ENCODE measurements around the gene GLYR1.

GLYR1 gene

DNA sequence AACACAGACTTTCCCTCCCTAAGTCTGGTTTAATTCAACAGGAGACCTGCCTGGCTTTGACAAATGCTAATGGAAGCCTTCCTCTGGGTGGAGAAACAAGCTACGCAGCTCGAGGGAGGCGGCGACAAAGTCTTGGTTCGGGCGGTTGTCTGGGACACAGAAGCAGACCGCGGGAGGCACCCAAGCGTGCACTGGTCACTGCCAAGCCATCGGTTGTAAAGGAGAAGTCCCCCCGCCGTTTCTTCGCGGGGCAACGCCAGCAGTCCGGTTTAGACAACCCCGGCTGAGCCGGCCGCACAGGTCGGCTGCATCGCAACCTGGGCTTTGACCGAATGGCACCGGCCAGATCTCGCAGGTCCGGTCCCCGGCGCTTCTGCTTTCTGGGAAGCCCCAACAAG lies 586 bp downstream of the GLYR1 start:
- peak; percentile 26 for DNase-seq

DNA sequence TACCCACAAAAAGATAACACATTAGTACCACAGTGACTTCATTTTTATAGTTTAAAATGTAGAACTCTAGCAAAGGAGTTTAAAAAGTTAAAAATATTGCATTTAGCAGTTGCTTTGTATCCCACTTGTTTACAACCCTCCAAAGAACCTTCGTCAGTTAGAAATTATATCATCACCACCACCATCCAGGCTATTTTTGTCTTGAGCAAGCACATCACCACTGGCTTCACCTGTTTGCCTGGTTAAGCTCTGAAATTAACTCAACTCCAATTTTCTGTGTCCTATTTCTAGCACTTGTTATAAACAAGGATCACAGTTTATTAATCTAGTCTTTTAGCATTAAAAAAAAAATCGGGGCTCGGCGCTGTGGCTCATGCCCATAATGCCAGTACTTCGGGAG lies 6.1 kb downstream of the GLYR1 start:
- no peak for DNase-seq

DNA sequence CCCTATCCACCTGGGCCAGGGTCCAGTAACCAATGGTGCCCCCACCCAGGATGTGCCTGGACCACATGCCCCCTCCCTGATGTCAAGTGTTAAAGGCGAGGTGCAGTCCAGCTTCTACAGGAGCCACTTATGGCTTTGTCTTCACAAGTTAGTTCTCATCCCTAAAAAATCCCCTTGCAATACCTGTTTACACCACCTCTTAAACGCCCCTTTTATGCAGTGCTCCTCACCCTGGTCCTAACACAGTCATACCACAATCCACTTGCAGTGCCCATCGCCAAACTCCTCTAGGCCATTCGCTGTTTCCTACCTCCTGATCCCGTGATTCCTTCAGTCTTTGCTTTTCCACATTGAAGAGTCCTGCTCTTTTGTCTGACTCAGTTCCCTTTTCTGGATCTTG lies 7.1 kb downstream of the GLYR1 start:
- DNase-seq, result no peak

DNA sequence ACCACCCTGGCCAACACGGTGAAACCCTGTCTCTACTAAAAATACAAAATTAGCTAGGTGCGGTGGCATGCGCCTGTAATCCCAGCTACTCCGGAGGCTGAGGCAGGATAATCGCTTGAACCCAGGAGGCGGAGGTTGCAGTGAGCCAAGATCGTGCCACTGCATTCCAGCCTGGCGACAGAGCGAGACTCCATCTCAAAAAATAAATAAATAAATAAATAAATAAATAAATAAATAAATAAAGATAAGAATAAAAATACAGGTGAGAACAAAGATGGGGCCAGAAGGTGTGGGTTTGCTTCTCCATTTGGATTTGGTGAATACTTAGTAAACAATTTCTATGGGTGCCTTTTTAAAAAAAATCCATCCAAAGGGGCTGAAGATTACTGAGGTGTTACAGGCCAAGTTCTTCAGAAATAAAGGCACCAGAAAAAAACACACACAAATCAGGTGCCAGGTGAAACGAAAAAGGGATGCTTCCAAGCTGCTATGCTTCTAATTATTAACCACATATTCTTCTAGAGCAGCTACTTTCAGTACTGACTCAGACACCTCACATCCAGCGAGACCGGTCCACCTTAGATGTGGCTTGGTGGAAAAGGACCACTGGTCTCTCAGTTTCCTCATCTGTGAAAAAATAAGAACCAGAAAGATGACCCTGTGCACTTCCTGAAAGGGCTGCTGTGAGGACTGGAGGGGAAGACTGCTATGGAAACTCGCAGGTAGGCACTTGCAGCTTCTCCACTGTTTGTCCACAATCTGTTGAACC lies 9.2 kb downstream of the GLYR1 start:
- DNase-seq, result no peak

DNA sequence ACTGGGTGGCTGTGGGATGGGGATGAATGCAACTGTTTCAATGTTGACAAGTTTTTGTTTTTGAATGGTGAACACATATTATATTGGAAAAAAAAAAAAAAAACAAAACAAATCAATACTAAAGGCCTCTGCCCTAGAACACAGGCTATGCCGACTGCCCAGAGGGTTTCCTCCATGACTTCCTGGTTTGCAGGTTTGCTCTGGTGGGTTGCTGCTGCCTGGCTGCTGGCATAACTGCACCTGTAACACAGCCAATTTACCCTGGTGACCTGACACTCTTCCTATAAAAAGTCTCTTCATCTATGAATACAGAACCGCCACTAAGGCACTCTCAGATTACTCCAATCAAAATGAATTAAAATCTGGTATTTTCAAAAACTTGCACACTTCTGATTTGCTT lies 10.4 kb downstream of the GLYR1 start:
- DNase-seq, result no peak

DNA sequence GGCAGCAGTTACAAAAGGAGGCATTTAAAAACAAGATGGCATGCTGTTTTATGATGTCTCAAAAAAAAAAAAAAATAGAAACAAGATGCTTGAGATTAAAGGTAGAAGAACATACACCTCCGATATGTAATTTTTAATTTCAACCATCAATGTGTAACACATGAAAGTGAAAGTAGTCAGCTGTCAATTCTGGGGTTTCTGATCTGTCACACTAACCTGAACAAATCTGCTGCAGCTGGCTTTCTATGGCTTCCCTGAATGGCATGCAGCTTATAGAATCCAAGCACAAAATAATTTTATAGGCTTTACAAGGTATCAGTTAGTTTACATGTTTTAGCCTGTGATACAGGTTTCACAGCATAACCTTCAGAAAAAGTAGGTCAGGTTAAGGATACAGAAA lies 13.5 kb downstream of the GLYR1 start:
- DNase-seq, result no peak

DNA sequence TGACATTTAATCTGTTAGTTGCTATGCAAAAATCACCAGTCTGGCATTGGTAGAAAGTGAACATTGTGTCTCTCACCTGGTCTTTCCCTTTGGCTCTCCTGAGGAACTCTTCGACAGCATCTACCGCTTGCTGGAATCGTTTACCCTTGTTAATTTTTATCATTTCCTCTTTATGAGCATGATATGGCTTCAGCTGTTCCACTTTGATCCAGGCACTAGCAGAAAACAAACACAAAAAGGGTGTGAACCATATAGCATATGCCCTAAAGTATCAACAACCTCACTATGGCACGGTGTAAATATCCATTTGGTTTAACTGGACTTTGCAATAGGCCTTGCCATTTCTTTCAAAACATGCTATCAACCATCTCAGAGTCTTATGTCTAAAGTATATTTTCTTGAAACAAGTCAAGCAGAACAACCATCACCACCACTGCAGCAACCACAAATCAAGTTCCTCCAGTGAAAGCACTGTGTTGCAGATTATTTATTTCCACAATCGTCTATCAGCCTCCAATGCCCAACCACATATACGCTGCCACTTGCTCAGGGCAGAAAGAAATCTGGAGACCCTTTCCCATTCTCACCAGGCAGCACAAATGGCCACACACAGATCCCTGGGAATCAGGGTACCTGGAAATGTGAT lies 14.3 kb downstream of the GLYR1 start:
- no peak for DNase-seq

DNA sequence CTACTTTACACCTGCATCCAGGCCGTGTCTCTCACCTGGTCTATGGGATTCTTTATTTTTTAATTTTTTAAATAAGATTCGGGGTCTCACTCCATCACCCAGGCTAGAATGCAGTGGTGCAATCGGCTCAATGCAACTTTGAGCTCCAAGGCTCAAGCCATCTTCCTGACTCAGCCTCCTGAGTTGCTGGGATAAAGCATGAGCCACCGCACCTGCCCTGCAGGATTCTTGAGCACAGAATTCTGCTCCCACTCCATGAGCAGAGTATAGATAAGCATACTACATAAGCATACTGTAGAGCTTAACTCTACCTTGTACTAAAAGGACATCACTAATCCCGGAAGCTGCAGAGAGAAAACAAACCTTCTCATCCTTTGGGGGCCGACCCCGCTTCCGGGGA lies 15.5 kb downstream of the GLYR1 start:
- no peak for DNase-seq

DNA sequence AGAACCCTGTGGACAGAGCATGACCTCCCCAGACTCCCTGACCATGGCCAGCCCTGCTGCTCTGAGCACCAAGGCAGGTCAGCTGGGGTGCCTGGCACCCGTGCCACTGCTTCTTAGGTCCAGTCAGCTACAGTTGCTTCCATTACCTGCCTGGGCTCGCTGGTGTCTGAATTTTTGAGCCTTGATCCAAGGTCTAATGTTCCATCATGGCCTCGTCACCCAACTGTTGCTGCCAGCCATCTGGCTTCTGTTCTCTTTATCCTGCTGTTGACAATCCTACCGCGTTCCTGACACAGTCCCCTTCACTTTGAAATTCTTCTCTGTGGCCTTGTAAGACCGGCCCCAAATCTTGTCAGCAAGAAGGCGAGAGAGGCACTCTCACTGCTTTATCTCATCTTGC lies 16.7 kb downstream of the GLYR1 start:
- DNase-seq, result no peak

DNA sequence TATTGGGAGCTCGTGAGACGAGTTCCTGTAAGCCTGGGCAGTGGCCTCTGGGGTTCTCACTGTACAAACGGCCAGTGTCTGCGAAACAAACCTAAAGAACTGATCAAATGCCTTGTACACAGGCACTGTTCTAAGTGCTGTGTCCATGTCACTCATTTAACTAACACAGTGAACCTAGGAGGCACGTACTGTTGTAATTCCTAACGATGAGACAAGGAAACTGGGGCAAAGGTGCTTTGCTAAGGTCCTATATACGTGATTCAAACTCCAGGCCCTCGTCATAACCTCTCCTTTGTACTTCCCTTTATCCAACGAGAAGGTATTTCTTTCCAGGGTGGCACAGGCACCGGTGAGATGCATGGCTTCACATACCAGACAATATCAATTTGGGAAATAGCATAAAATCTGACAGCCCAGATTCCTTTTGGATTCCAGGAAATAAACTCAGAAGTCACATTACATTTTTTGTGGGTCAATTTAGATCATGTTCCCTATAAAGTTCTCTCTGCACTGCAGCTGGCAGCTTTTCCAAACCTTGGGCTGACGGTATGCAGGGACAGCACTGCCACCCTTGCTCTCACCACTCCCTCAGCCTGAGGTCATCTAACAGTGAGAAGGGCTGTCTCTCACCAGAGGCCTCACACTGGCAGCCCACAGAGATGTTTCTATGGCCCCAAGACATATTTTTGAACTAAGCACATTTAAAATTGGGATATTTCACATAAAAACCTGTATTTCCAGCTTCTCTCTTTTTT lies 18.3 kb downstream of the GLYR1 start:
- no peak for DNase-seq

DNA sequence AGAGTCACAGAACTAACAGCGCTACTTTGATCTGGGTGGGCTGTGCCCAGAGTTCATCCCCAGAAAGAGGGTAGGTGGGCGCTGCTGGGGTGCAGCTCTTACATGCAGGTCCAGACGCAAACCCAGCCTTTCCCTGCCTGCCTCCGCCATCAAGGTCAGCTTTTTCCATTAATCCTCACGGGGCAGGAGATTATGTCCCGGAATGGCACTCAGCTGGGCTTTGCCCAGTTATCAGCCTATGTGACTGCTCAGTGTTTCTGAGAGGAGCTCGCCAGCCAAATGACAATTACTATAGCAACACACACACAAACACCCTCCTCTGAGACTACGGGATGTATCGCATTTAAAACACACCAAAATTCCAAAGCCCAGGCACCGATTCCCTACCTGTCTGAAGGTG lies 20.1 kb downstream of the GLYR1 start:
- DNase-seq, result no peak

DNA sequence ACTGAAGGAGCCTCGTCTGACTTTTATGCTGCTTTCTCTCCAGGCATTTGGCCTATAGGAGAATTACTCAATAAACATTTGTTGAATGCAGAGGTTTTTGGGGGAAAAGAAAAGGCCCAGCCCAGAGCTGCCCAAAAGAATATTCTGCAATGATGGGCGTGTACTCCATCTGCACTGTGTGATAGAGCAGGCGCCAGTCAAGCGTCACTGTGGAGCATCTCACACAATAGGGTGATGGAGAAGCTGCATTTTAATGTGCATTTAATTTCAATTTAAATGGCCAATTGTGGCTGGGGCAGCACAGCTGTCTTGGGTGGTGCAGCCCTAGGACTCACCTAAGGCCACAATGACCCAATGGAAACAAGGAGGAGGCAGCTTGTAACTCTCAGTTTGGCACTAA lies 20.6 kb downstream of the GLYR1 start:
- no peak for DNase-seq

DNA sequence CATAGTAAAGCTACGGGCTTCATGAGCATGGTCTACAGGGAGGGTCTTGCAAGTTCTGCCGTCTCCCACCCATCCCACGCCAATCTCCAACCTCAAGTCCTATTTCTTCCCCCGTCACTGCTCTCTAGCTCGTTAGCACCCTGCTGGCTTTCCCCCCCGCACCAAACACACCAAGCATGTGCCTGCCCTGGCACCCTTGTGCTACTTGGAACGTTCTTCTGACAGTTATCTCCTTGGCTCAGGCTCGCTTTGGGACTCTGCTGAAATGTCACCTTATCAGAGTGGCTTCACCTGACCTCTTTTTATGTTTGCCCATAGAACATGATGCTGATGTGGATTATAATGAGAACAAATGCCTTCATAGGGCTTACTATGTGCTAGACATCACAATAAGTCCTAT lies 21.9 kb downstream of the GLYR1 start:
- no peak for DNase-seq

DNA sequence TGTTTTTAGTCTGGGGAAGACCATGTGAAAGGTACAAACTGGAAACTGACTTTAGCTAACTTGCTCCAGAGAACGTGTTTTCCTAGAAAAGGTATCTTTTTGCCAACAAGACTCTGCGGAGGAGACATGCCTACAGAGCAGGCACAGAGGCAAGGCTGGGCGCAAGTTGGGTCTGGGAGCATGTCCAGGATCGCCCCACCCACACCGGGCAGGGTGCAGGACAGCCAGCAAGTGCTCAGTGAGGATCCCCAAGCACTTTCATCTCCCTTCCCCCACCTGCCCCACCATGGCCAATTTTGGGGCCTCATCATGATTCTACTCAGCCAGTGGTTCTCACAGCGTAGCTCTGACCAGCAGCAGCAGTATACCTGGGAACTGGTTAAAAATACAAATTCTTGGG lies 26.4 kb downstream of the GLYR1 start:
- no peak for DNase-seq

DNA sequence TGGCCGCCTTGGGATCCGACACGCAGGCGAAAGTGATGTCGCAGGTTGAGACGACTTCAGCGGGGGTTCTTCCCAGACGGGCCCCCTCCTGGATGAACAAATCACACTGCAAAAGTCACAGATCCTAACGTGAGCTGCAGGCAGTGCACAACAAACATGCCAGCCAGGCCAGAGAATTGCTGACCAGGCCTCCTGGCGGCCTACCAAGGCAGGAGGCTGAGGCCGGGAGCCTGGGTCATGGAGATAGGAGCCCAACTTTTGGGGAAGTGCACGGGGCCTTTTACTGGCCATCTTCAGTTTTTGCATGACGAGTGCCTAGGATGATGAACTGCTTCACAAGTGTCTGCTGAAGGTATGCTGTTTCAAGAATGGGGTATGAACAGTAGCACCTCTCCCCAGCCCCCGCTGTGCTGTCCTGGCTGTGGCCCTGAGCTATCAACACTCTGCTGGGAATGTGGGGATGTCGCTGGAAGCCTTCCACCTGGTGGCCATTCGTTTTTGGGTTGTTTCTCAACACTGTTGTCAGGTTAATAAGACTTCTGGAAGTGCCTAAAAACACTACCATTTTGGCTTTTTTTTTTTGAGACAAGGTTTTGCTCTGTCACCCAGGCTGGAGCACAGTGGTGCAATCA lies 32.4 kb downstream of the GLYR1 start:
- no peak for DNase-seq

DNA sequence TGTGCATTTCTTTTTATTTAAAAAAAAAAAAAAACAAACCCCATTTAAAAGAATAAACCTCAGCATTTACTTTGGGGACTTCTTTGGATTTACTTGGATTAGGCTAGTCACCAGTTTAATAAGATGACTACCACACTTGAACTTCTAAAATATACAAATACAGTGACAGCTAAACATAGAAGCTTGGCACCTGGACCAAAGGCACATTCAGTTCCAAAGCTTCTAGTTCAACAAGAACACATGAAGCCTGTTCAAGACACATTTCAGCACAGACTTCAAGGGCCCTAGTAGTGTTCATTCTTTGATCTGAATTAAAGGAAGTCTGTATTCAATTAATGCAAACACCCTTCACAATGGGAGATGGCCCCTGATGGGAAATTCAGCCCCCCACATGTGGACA lies 33.0 kb downstream of the GLYR1 start:
- no peak for DNase-seq

DNA sequence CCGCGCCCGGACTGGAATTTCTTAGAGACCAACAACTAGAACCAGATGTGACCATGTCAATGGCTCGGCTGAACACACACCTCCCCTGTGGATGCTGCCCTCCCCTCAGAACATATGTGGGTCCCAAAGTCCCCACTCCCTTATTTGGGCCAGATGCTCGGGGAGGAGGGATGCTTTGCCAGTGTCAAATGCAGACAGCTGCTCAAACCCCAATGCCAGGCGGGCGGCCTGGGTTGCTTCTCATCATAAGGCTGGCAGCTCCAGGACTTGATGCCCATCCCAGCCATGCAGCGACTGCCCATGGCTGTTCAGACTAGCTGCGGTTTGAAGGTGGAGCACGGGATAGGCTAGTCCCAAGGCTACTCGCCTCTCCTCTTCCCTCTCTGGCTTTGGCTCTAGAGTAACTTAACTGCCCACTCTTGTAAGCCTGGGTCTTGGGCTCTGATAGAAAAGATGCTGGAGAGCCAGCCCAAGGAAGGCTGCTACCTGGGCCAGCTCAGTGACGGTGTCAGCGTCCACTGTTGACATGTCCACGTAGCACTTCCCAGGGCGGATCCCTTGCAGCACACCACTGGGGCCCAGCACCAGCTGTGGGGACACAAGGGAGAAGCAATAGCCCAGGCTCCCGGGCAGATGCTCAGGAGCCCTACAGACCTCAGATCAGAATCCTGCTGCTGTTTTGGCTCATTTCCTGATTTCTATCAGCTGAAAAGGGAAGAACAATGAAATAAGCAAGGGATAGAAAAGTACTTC lies 33.7 kb downstream of the GLYR1 start:
- no peak for DNase-seq

DNA sequence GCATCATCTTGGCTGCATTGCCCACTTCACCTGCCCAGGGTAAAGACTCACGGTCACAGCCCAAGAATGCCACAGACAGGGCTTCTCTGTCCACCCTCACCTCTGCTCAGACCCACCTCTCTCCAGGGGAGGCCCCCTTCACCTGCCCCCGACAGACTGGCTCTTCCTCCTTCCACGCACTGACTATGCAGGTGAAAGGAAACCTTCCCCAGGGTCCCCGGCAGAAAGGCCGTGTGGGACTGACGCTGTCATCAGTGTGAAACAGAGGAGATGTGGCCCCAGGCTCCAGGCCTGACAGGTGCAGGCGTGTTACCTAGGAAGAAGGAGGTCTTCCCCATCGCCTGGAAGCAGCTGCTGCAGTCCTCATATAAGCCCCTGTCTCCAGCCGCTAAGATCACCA lies 35.3 kb downstream of the GLYR1 start:
- DNase-seq, result no peak

DNA sequence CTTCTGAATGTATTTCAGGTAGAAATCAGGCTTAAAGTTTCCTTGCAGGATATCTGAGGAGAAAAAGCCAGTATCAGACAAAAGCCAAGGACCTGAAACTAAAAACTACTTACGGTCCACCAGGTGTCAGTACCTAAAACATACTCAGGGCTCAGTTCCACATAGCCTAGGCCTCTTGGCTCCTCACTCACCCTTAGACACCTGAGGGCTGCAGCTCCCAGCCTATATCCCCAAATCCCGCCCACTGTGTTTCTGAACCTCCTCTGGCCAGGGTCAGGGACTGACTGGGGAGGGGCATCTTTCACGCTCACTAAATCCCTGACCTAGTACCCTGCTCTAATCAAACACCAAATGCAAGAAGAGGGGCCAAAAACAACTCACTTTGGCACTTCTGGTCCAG lies 35.8 kb downstream of the GLYR1 start:
- DNase-seq, result no peak

DNA sequence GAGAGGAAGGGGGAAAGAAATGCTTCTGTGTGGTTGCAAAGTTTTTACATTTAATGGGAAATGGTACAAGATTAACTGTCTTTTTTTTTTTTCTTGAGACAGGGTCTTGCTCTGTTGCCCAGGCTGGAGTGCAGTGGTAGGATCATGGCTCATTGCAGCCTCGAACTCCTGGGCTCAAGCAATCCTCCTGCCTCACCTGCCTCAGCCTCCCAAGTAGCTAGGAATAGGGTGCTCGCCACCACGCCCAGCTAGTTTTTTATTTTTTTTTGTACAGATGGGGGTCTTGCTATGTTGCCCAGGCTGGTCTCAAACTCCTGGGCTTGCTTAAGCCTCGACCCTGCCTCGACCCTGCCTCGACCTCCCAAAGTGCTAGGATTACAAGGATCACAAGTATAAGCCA lies 40.8 kb downstream of the GLYR1 start:
- DNase-seq, result no peak

DNA sequence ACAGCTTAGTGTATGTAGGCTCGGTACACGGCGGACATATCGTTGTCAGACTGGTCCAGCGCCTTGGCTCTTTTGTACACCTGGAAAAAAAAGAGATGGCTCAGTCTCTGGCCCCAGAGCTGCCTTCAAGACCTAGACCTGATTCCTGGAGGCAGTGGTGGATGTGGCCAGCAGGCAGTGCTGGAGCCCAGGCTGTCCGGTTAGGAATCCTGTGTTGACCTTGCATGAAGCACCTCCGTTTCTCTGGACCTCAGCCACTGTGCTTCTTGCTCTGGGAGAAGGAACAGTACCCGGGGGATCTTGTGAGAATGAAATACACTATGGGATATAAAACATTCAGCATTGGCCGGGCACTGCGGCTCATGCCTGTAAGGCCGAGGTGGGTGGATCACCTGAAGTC lies 41.9 kb downstream of the GLYR1 start:
- no peak for DNase-seq

DNA sequence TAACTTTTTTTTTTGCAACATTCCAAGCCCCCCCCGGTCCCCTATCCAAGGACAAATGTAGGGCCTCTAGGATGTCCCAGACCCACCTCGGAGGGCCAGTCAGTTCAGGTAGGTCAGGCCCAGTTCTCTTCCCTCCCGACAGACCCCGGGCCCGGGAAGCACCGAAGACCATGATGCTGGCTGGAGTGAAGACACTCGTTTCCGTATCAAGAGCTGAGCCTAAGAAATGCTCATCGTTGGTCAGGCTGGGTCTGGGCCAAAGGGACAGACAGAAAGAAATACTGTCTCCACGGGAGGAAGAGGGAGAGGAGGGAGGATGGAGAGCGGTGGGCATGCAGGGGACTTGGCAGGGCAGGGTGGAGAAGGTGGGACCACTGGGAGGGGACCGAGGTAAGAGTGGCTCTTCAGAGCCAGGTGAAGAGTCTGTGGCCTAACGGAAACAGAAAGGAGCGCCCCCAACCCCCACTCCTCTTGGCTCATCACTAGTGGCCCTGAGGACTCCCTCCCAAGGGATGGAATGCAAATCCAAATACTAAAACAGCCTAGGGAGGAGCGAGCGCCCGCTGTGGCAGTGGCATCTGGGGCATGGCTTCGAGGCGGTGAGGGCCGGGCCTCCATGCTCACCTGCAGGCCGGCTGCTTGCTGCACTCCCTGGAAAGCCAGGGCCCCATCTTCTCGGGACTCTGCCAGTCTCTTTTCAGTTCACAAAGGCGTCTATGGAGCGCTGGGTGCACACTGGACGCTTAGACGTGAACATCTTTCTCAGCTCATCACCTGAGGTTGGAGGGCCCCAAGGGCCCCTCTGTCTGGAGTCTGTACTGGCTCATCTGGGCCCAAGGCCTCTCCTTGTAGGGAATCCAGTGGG lies 43.0 kb downstream of the GLYR1 start:
- DNase-seq, result peak; percentile 21
